ENCODE results near the gene GRIK4.

GRIK4 gene

GRCh38 chr11:120995184-120995583, 483.6 kb downstream of the GRIK4 start:
- no peak for DNase-seq (ENCODE audit: low read depth)
- H3K4me3 ChIP-seq (ENCODE audit: low read depth, low read length), result no peak overlapping the region
- TF ChIP-seq, protein P1, sequence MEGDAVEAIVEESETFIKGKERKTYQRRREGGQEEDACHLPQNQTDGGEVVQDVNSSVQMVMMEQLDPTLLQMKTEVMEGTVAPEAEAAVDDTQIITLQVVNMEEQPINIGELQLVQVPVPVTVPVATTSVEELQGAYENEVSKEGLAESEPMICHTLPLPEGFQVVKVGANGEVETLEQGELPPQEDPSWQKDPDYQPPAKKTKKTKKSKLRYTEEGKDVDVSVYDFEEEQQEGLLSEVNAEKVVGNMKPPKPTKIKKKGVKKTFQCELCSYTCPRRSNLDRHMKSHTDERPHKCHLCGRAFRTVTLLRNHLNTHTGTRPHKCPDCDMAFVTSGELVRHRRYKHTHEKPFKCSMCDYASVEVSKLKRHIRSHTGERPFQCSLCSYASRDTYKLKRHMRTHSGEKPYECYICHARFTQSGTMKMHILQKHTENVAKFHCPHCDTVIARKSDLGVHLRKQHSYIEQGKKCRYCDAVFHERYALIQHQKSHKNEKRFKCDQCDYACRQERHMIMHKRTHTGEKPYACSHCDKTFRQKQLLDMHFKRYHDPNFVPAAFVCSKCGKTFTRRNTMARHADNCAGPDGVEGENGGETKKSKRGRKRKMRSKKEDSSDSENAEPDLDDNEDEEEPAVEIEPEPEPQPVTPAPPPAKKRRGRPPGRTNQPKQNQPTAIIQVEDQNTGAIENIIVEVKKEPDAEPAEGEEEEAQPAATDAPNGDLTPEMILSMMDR (IDR thresholded peaks at IDR 0.05; ENCODE audit: low read depth, low read length, missing control alignments), result no peak

DNA sequence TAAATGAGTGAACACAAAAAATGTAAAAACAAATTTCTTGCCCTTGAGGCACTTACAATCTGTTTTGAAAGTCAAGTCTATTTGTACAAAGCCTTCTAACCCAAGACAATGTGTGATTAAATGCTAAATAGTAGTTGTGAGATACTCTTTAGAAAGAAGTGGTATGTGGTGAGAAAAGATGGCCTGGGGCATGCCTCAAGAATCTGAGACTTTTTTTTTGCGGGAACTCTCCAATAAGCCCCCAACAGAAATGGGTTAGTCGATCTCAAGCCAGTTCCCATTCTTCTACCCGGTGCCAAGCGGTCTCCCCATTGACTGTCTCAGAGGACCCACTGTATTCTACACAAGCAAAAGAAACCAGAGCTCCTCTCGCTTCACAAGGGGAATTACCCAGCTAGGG, 485.4 kb downstream of the GRIK4 start:
- no peak overlapping the region for H3K4me3 ChIP-seq (ENCODE audit: low read depth, low read length)
- TF ChIP-seq, protein P1 (IDR thresholded peaks at IDR 0.05; ENCODE audit: low read depth, low read length, missing control alignments), result no peak
- no peak for DNase-seq (ENCODE audit: low read depth)

DNA sequence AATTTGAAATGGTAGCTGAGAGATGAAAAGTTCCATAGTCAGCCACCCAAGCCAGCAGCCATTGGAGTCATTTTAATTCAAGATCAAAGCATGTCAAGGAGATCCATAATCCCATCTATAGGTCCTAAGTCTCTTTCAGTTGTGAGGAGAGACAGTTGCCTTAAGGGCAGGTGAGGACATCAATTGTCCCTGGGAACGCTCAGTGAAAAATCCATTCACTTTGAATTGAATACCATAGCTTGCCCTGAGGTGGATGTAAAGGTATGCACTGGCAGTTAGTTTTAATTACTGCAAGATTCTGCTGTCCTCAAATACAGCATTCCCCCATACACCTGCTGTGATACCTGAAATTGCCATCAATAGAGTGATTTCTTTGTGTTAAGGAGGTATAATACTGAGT, 487.0 kb downstream of the GRIK4 start:
- DNase-seq (ENCODE audit: low read depth), result no peak
- TF ChIP-seq, protein P1 (IDR thresholded peaks at IDR 0.05; ENCODE audit: low read depth, low read length, missing control alignments), result no peak
- H3K4me3 ChIP-seq (ENCODE audit: low read depth, low read length), result no peak overlapping the region

- no peak overlapping the region for H3K4me3 ChIP-seq (ENCODE audit: low read depth, low read length)
- TF ChIP-seq, protein P1 (IDR thresholded peaks at IDR 0.05; ENCODE audit: low read depth, low read length, missing control alignments), result no peak
- DNase-seq (ENCODE audit: low read depth), result no peak
Observed at GRCh38 chr11:121004206-121004840, 492.8 kb downstream of the GRIK4 start.

- TF ChIP-seq, protein P1 (IDR thresholded peaks at IDR 0.05; ENCODE audit: low read depth, low read length, missing control alignments), result no peak
- no peak for DNase-seq (ENCODE audit: low read depth)
- no peak overlapping the region for H3K4me3 ChIP-seq (ENCODE audit: low read depth, low read length)
Observed at GRCh38 chr11:121006922-121007321, 495.4 kb downstream of the GRIK4 start.

DNA sequence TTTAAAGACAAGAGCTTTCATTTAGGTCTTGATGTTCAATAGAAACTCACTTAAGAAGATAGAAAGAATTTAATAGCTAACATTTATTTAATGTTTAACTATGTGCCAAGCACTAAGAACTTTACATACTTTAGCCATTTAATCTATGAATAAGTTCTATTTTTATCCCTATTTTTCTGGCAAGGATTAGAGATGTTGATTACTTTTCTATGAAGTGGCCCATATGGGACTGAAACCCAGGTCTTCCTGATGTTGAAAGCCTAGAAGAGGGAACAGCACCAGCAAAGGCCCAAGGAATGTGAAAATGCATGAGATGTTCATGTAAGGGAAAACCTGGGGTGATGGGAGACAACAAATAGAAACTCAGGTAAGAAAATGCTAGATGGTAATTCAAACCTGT, 497.0 kb downstream of the GRIK4 start:
- H3K4me3 ChIP-seq (ENCODE audit: low read depth, low read length), result no peak overlapping the region
- TF ChIP-seq, protein P1 (IDR thresholded peaks at IDR 0.05; ENCODE audit: low read depth, low read length, missing control alignments), result no peak
- DNase-seq (ENCODE audit: low read depth), result no peak

GRCh38 chr11:121012091-121012490, 500.5 kb downstream of the GRIK4 start:
- TF ChIP-seq, protein P1 (IDR thresholded peaks at IDR 0.05; ENCODE audit: low read depth, low read length, missing control alignments), result no peak
- no peak for DNase-seq (ENCODE audit: low read depth)
- no peak overlapping the region for H3K4me3 ChIP-seq (ENCODE audit: low read depth, low read length)
